Measurements from ENCODE around the gene NRN1.

DNA sequence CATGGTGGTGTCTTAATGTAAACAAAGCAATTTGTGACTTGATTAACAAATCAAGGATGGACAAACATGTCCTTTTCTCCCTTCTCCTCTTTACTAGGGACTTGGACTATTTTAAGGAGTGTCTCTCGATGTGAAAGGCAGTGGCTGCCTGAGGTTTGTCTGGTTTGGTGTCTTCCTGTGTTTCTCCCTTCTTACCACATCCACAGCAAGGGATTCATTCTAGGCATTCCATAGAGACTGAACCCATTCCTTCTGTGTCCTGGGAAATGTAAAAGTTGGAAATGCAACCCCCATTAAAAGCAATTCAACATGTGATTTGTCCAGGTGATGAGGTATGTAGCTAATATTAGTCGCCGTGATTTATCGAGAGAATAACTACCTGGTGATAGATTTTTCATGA, 15.9 kb downstream of the NRN1 start:
- TF ChIP-seq POLR2A (IDR thresholded peaks at IDR 0.05) (no peak), CTCF (IDR thresholded peaks at IDR 0.05) (no peak)
